CD1c-positive myeloid dendritic cell (primary cell): Measurements from ENCODE around the gene SPTAN1.

Experiments
- DNase-seq: peaks from one replicate; pipeline ENCODE4 v3.0.0-alpha.2; 2016; ENCODE audit errors: extremely low spot score

The SPTAN1 gene

GRCh38 chr9:128595471-128595870 lies 43.1 kb downstream of the SPTAN1 start:
- no peak for DNase-seq

- no peak for DNase-seq
Measured at GRCh38 chr9:128600099-128600498, 47.7 kb downstream of the SPTAN1 start.

- DNase-seq, result no peak
Measured at GRCh38 chr9:128603697-128604096, 51.3 kb downstream of the SPTAN1 start.

GRCh38 chr9:128607642-128608350 lies 55.4 kb downstream of the SPTAN1 start:
- DNase-seq, result no peak

- DNase-seq, result no peak
Measured at GRCh38 chr9:128610897-128611296, 58.5 kb downstream of the SPTAN1 start.

GRCh38 chr9:128611600-128612394 lies 59.4 kb downstream of the SPTAN1 start:
- no peak for DNase-seq

- no peak for DNase-seq
Measured at GRCh38 chr9:128614728-128615127, 62.3 kb downstream of the SPTAN1 start.

GRCh38 chr9:128615571-128615970 lies 63.2 kb downstream of the SPTAN1 start:
- DNase-seq, result no peak

GRCh38 chr9:128617943-128618342 lies 65.6 kb downstream of the SPTAN1 start:
- DNase-seq, result no peak

- DNase-seq, result no peak
Measured at GRCh38 chr9:128619127-128619526, 66.7 kb downstream of the SPTAN1 start.

GRCh38 chr9:128619779-128620178 lies 67.4 kb downstream of the SPTAN1 start:
- DNase-seq, result no peak

GRCh38 chr9:128621730-128622455 lies 69.5 kb downstream of the SPTAN1 start:
- no peak for DNase-seq

GRCh38 chr9:128624566-128624965 lies 72.2 kb downstream of the SPTAN1 start:
- no peak for DNase-seq

- DNase-seq, result no peak
Measured at GRCh38 chr9:128625391-128626146, 73.2 kb downstream of the SPTAN1 start.

GRCh38 chr9:128626181-128626580 lies 73.8 kb downstream of the SPTAN1 start:
- DNase-seq, result no peak

- DNase-seq, result no peak
Measured at GRCh38 chr9:128627127-128627715, 74.8 kb downstream of the SPTAN1 start.

GRCh38 chr9:128627906-128628305 lies 75.5 kb downstream of the SPTAN1 start:
- no peak for DNase-seq

- DNase-seq, result no peak
Measured at GRCh38 chr9:128628471-128629048, 76.2 kb downstream of the SPTAN1 start.

- DNase-seq, result no peak
Measured at GRCh38 chr9:128629136-128629535, 76.7 kb downstream of the SPTAN1 start.

- DNase-seq, result no peak
Measured at GRCh38 chr9:128629852-128630545, 77.6 kb downstream of the SPTAN1 start.
